GM12872 (cell line): ENCODE measurements around the gene VWC2L.

ENCODE experiments used
- TF ChIP-seq, protein P1 (sequence below): IDR thresholded peaks from 3 replicates; pipeline ENCODE4 v1.5.1; 2011; ENCODE audit warnings: low read depth, mild to moderate bottlenecking, low read length, moderate library complexity; ENCODE audit not compliant: insufficient read depth

The VWC2L gene

GRCh38 chr2:214410918-214411554 lies at the start of gene VWC2L:
Gene VWC2L (plus strand): TSS chr2:214411054. CDS start chr2:214414194, 3,140 bp downstream.
- TF ChIP-seq, protein P1, sequence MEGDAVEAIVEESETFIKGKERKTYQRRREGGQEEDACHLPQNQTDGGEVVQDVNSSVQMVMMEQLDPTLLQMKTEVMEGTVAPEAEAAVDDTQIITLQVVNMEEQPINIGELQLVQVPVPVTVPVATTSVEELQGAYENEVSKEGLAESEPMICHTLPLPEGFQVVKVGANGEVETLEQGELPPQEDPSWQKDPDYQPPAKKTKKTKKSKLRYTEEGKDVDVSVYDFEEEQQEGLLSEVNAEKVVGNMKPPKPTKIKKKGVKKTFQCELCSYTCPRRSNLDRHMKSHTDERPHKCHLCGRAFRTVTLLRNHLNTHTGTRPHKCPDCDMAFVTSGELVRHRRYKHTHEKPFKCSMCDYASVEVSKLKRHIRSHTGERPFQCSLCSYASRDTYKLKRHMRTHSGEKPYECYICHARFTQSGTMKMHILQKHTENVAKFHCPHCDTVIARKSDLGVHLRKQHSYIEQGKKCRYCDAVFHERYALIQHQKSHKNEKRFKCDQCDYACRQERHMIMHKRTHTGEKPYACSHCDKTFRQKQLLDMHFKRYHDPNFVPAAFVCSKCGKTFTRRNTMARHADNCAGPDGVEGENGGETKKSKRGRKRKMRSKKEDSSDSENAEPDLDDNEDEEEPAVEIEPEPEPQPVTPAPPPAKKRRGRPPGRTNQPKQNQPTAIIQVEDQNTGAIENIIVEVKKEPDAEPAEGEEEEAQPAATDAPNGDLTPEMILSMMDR, result no peak

- TF ChIP-seq, protein P1, result no peak
Observed at GRCh38 chr2:214361116-214361515, 49.7 kb upstream of the VWC2L start.

DNA sequence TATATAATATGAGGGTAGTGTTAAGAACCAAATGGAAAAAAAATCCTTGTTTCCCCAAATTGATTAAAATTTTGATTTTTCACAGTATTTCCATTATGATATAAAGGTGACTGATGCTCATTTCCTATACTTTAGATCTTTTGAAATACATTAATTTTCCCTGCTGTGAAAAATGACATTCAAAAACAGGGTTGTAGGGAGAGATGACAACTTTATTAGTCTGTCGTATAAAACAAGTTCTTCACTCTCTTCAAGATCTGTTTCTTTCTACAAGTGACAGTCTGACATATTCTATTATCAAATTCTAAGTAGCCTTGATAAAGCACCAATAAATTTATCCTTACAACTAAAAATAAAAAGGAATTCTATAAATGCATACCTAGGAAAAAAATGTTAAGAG lies 45.3 kb upstream of the VWC2L start:
- TF ChIP-seq, protein P1, result no peak

GRCh38 chr2:214367171-214367570 lies 43.7 kb upstream of the VWC2L start:
- TF ChIP-seq, protein P1, result no peak

- TF ChIP-seq, protein P1, result no peak
Observed at GRCh38 chr2:214376618-214377285, 34.1 kb upstream of the VWC2L start.

DNA sequence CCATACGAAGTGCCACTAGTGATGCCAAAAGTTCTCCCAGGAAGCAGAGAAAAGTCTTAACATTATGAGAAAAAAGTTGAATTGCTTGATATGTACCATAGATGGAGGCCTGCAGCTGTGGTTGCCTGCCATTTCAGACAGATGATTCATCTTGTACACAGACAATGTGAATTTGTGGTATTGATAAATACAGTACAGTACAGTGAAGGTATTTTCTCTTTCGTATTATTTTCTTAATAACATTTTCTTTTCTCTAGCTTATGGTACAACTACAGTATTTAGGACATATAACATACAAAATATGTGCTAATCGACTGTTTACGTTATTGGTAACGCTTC lies 33.6 kb upstream of the VWC2L start:
- TF ChIP-seq, protein P1, result no peak

DNA sequence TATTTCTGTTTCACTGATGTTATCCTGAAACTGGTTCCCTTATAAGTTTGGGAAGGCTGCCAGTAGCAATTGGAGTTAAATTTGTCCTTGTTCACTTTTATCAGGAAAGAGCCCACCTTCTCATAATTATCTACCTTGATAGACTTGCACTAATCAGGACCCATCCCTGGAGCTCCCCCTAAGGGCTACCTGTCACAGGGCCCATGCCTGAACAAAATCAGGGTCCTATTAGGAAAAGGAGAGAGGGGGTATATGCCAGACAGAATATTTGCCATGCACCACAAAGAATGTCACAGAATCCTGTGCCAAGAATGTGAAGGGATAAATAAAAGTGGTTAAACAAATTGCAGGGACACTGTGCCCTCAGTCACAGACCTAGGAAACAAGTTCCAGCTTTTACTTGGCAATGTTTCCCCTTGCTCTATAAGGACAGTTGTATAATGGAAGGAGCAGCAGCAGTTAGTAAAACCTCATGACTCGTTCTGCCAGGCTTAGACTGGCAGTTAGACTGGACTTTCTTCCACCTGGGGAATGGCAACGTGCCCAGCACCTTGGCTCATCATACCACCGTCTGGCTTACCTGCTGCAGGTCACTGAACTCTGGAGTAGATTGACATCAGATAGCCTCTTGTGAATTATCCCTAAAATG lies 32.3 kb upstream of the VWC2L start:
- TF ChIP-seq, protein P1, result no peak
